ENCODE data around the gene TEX264.
"Not testable (repeated sequence)": the region's sequence is repeated elsewhere in the genome, so short reads cannot be mapped to it uniquely, and the experiment has no call there.

DNA sequence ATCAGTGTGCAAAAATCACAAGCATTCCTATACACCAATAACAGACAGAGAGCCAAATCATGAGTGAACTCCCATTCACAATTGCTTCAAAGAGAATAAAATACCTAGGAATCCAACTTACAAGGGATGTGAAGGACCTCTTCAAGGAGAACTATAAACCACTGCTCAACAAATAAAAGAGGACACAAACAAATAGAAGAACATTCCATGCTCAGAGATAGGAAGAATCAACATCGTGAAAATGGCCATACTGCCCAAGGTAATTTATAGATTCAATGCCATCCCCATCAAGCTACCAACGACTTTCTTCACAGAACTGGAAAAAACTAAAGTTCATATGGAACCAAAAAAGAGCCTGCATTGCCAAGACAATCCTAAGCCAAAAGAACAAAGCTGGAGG lies 18.9 kb upstream of the TEX264 start:
- TF ChIP-seq, protein P1, sequence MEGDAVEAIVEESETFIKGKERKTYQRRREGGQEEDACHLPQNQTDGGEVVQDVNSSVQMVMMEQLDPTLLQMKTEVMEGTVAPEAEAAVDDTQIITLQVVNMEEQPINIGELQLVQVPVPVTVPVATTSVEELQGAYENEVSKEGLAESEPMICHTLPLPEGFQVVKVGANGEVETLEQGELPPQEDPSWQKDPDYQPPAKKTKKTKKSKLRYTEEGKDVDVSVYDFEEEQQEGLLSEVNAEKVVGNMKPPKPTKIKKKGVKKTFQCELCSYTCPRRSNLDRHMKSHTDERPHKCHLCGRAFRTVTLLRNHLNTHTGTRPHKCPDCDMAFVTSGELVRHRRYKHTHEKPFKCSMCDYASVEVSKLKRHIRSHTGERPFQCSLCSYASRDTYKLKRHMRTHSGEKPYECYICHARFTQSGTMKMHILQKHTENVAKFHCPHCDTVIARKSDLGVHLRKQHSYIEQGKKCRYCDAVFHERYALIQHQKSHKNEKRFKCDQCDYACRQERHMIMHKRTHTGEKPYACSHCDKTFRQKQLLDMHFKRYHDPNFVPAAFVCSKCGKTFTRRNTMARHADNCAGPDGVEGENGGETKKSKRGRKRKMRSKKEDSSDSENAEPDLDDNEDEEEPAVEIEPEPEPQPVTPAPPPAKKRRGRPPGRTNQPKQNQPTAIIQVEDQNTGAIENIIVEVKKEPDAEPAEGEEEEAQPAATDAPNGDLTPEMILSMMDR (conservative IDR thresholded peaks at IDR 0.05): not testable (repeated sequence)
- TF ChIP-seq EZH2 (IDR thresholded peaks at IDR 0.05; ENCODE audit: low read depth): not testable (repeated sequence)

Data from PC-9 (cell line).